ENCODE results near the gene EPHB1.

EPHB1 gene

GRCh38 chr3:134916276-134916961 is 121.4 kb downstream of the EPHB1 start:
- DNase-seq = no peak

GRCh38 chr3:134917631-134918030 is 122.6 kb downstream of the EPHB1 start:
- no peak for DNase-seq

DNA sequence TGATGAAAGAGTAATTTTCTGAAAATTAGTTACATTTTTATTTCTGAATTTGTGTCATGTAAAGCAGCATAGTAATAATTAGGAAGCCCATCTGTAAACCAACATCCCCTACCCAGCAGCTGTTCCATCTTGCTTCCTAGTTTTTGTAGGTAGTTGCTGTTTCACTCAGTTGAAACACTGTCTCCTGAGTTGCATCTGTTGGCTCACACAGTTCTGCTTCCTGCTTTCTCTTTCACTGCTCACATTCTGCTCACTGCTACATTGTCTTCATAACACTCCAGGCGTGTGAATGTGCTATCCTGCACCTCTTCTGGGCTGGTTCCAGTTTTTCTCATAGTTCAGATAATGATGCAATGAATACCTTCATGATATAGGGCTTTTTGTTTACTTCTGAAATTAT is 123.4 kb downstream of the EPHB1 start:
- DNase-seq = no peak

- DNase-seq = no peak
These were observed 127.0 kb downstream of the EPHB1 start for GRCh38 chr3:134922101-134922500.

GRCh38 chr3:134922866-134923265 is 127.8 kb downstream of the EPHB1 start:
- DNase-seq = no peak

DNA sequence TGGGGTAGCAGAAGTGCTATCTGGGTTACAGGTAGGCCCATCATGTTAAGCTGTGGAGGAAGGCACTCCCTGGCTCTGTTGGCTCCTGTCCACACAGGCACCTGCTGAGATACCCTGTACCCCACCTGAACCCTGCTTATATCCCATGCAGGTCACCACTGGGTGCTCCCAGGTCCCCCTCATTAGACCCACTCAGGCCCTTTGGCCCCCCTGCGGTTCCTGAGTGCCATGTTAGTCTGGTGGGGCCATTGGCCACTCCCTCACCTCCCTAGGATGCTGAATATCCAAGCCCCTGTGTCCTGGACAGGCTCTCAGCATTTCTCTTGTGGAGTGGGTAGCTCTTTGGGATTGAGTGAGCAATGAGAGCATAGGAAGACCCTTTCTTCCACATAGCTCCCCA is 128.2 kb downstream of the EPHB1 start:
- no peak for DNase-seq

DNA sequence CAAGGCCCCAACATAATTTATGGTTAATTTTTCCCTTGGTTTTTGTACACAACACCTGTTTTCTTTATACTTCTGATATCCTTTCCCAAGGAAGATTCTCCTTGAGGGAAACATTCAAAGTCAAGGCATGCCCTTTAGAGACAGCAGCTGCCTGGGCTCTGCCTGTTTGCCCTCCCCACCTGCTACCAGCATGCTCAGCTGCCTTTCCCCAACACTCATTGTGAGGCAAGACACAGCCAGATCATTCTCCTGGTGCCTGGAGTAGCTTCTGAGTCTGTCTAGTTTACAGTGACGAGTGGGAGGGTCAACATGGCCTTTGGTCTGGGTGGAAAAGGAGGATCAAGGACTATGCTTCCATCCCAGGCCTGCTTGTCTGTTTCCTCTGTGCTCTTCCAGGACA is 132.5 kb downstream of the EPHB1 start:
- DNase-seq = no peak

GRCh38 chr3:134928392-134928791 is 133.3 kb downstream of the EPHB1 start:
- no peak for DNase-seq

GRCh38 chr3:134928819-134929218 is 133.8 kb downstream of the EPHB1 start:
- no peak for DNase-seq

- no peak for DNase-seq
These were observed 134.9 kb downstream of the EPHB1 start for GRCh38 chr3:134929976-134930375.

GRCh38 chr3:134931045-134931785 is 136.2 kb downstream of the EPHB1 start:
- no peak for DNase-seq

DNA sequence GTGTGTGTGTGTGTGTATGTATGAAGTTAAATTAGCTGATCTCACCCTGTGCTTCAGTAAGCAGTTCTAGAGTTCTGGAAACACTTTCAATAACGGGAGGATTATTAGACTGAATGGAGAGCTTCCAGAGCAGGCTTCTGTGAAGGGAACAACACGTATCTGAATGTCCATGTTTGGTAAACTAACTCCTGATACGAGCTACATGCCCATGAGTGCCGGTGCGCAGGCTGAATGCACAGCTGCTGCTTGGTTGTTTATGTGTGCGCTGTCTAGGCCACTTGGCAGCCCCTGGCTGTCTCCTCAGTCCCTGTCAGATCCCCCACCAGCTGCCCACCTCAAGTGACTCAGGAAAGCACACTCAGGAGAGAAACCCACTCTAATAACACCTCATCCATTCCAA is 137.0 kb downstream of the EPHB1 start:
- DNase-seq = no peak

- no peak for DNase-seq
These were observed 138.9 kb downstream of the EPHB1 start for GRCh38 chr3:134933997-134934396.

GRCh38 chr3:134934933-134935332 is 139.9 kb downstream of the EPHB1 start:
- no peak for DNase-seq

- DNase-seq = no peak
These were observed 142.4 kb downstream of the EPHB1 start for GRCh38 chr3:134937256-134938028.

DNA sequence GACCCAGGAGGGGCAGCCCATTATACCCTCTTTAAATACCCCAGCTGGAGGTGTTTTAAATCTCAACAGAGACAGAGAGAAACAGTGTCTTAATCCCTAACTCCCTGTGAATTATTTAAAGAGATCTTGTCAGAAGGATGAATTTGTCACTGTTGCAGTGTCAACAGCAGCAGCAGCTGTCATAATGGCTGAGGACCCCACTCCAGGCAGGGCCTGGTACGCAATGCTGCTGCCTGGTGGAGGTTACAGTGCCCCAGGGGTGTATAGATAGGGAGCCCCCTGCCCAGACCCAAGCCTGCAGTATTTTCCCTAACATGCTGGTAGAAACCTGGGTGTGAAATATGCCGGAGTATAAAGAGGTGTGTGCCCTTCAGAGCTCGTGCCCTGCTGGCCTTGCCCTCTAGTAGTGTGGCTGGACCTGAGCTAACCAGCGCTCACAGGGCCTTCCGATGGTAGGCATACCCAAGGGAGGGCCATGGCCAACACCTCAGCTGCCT is 143.0 kb downstream of the EPHB1 start:
- no peak for DNase-seq

- no peak for DNase-seq
These were observed 144.9 kb downstream of the EPHB1 start for GRCh38 chr3:134939978-134940377.

GRCh38 chr3:134941820-134942219 is 146.8 kb downstream of the EPHB1 start:
- no peak for DNase-seq

- no peak for DNase-seq
These were observed 149.4 kb downstream of the EPHB1 start for GRCh38 chr3:134944429-134944828.

DNA sequence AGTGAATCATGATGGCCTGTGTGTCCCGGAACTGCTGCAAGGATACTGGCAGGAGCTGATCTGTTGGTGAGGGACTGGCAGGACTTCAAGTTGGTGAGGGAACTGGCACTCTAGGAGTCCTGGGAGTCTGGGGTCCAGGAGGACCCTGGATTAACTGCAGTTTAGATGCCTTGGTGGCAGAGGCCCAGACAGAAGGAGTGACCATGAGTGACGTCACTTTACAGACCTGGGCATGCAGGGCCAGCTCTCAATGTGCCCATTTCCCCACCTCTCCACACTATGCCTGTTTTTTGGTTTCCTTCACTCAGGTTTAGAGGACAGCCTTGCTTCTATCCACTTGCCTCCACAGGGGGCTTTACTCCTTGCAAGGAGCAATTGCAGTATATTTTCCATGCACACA is 154.1 kb downstream of the EPHB1 start:
- DNase-seq = no peak

- no peak for DNase-seq
These were observed 157.3 kb downstream of the EPHB1 start for GRCh38 chr3:134952371-134952770.

GRCh38 chr3:134955874-134956273 is 160.8 kb downstream of the EPHB1 start:
- no peak for DNase-seq

GRCh38 chr3:134956395-134956794 is 161.3 kb downstream of the EPHB1 start:
- DNase-seq = no peak

DNA sequence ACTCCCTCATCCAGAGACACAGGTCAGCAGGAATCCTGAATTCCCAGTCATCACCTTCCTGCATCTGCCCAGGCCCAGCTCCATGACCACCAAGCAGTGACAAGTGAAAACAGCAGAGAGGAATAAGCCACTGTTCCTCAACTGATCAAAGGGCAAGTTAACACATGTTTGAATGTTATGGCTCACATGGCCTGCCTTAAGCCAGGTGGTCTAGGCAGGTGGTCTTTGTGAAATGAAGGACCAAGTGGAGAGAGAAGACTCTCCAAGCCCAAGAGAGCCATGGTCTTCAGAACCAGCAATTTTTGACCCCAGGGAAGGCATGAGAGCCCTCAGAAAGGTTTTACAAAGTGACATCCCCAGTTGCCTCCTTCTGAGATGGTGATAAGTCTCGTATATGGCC is 161.8 kb downstream of the EPHB1 start:
- no peak for DNase-seq
